GM19240 (cell line): ENCODE results near the gene TMEM244.
"Not testable (repeated sequence)": the region's sequence is repeated elsewhere in the genome, so short reads cannot be mapped to it uniquely, and the experiment has no call there.

ENCODE experiments used
- DNase-seq: peaks from one replicate; pipeline ENCODE4 v3.0.0; 2011; ENCODE audit warnings: low spot score; ENCODE audit not compliant: insufficient read length

TMEM244 gene

DNA sequence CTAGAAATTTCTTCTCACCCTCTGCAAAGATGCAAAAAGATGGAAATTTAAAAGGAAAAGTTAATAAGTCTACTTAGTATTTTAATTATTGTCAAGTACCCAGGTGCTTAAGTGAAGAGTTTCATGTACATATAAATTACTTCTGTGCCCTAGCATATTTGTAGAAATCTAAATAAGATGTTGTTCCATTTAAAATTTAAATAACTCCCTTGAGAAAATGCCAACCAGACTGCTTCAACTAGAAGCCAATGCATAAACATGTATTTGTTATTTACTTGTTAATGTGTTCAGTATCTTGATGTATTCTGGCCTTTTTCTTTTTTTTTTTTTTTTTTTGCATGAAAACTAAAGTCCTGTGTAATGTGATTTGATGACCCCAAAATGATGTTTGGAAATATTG is 6.3 kb upstream of the TMEM244 start:
- no peak for DNase-seq

GRCh38 chr6:129866688-129867087 is 5.6 kb upstream of the TMEM244 start:
- DNase-seq, result no peak

DNA sequence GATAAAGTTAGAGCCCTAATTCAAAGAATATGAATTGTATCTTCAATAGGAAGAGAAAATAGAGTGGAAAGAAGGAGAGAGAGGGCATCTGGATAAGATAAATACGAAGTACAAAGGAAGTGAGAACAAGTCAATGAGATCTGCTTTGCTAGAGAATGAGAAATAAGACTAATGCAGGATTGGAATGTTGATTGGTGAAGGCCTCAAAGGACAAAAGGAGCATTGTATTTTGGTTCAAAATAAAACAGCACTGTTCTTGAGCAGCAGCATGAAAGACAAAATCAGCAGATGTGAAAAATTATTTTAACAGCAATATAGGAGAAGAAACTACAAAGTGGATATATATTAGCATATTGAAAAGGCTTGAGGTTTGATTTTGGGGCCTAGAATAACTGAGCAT is 5.1 kb upstream of the TMEM244 start:
- no peak for DNase-seq

- DNase-seq, result no peak
These were observed 3.9 kb upstream of the TMEM244 start for GRCh38 chr6:129865013-129865412.

GRCh38 chr6:129863664-129864063 is 2.5 kb upstream of the TMEM244 start:
- no peak for DNase-seq

DNA sequence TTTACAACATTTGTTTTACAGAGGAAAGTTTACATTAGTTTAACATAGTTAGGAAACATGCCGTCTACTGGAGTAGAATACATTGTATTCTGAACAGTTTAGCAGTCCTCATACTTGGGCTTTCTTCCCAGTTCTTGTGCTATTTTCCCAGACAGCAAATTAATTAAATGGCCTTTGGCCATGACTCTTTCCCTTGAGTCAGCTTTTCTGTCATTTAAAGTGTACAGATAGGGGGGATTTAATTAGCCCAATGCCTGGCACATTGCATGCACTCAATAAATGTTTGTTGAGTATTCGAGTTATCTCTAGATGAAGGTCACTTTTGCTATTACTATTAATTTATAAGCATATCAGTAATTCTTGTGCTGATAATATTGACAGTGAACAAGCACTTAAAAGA is 1.6 kb downstream of the TMEM244 start:
- no peak for DNase-seq

DNA sequence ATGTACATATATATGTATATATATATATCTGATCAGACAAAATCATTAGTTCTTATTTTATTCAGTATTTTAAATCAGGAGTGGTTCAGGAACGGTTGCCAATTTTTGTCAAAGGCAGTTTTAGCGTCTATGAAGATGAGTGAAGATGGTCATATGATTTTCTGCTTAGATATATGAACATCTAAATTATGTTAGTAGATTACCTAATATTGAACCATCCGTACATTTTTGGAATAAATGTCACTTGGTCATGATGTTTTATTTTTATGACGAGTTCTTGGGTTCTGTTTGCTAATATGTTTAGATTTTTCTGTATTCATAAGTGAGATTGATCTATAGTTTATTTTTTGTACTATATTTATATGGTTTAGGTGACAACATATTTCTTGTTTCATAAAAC is 3.3 kb downstream of the TMEM244 start:
- no peak for DNase-seq

DNA sequence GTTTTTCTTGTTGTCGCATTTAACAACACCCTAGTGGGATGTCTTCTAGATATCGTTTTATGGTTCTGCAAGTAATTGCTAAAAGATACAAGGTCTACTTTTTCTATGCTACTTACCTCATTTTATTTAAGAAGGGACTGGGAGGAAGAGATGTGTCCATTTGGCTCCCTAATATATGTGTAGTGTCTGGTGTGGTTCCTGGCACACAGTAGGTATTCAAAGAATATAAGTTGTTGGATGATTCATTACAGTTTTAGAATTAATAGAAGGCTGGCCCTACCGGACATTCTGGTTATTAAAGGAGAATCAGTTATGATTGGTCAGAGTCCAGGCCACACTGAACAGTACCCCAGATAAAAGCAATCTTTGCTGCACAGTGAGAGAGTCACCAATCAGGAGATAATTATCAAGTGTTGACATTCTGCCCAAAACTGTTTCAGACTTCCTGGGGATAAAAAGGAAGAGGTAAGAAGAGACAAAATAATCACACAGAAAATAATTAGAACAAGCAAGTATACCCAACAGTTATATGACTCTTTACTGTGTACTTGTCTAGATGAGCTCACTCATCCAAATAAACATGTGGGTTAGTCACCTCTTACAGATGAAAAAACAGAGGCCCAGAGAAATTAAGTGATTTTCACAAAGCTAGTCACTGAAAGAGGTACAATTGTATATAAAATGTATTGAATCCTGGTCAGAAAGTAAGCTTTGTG is 7.0 kb downstream of the TMEM244 start:
- no peak for DNase-seq

- DNase-seq, result no peak
These were observed 8.8 kb downstream of the TMEM244 start for GRCh38 chr6:129852257-129852858.

DNA sequence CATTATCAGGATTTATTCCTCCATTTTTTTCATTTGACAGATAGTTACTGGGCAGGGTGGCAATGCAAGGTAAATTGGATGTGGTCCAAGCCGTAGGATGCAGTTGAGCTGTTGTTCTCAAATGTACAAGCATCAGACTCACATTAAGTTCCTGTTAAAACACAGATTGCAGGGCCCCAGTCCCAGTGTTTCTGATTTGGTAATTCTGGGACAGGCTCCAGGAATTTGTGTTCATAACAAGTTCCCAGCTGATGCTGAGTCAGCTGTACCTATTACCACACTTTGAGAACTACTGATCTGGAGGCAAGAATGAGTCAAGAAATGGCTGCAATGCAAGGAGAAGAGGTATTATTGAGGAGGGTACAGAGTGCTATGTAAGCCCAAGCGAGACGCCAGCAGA is 11.7 kb downstream of the TMEM244 start:
- no peak for DNase-seq

DNA sequence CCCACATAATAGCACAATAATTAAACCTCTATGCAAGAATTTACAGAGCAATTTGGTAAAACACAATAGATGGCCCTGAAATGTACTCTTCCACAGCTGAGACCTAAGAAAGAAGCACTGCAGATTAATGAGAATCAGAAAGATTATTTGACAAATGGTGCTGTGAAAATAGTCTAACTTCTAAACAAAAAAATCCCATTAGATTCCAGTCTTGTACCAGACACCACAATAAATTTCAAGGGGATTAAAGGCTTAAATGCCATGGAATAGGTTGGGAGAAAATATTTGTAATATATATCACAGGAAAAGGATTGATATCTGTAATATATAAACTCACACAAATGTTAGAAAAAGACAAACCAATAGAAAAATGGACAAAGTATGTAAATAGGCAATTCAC is 14.4 kb downstream of the TMEM244 start:
- no peak for DNase-seq

GRCh38 chr6:129845696-129846095 is 15.4 kb downstream of the TMEM244 start:
- DNase-seq, result no peak

- no peak for DNase-seq
These were observed 16.8 kb downstream of the TMEM244 start for GRCh38 chr6:129844118-129844891.

GRCh38 chr6:129843573-129843972 is 17.5 kb downstream of the TMEM244 start:
- DNase-seq, result no peak

GRCh38 chr6:129842881-129843409 is 18.2 kb downstream of the TMEM244 start:
- DNase-seq, result no peak

- DNase-seq, result no peak
These were observed 19.0 kb downstream of the TMEM244 start for GRCh38 chr6:129842137-129842536.

DNA sequence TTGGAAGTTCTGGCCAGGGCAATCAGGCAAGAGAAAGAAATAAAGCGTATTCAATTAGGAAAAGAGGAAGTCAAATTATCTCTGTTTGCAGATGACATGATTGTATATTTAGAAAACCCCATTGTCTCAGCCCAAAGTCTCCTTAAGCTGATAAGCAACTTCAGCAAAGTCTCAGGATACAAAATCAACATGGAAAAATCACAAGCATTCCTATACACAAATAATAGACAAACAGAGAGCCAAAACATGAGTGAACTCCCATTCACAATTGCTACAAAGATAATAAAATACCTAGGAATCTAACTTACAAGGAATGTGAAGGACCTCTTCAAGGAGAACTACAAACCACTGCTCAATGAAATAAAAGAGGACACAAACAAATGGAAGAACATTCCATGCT is 21.6 kb downstream of the TMEM244 start:
- not testable (repeated sequence) for DNase-seq

DNA sequence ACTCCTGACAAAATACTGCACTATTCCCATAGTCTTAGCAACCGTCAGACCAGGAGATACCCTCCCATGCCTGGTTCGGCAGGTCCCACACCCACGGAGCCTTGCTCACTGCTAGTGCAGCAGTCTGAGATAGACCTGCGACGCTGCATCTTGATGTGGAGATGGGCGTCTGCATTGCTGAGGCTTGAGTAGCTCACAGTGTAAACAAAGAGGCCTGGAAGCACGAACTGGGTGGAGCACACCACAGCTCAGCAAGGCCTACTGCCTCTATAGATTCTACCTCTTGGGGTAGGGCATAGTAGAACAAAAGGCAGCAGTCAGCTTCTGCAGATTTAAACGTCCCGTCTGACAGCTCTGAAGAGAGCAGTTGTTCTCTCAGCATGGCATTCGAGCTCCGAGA is 25.4 kb downstream of the TMEM244 start:
- DNase-seq, result no peak

DNA sequence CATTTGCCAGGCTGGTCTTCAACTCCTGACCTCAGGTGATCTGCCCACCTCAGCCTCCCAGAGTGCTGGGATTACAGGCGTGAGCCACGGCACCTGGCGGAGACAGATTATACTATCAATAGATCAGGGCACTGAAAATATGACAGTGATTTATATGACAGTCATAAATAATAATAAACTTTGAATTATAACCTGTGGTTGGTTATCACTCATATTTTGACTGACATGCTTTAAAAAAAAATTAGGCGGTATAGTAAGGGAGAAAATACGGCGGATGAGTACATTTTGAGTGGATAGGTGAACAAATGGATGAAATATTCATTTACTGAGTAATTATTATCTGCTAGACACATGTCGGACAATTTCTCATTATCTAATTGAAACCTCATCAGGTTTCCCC is 28.8 kb downstream of the TMEM244 start:
- no peak for DNase-seq

- no peak for DNase-seq
These were observed 32.9 kb downstream of the TMEM244 start for GRCh38 chr6:129828229-129828628.

DNA sequence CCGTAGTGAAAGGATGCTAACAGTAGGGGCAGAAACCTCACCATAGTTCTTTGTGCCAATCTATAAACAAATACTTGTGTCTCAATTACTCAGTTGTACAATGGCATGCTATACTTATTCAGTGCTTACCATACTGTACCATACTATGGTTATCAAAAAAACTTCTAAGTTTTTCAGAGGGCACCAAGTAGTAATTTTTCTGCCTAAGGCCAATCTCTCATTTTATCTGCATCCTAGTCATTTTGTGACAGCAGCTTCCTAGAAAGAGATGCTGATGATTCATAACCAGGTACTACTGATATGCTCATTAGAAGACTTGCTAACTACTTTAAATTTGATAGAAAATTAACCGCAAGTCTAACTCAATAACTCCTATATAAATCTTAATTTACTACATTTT is 42.9 kb downstream of the TMEM244 start:
- no peak for DNase-seq

DNA sequence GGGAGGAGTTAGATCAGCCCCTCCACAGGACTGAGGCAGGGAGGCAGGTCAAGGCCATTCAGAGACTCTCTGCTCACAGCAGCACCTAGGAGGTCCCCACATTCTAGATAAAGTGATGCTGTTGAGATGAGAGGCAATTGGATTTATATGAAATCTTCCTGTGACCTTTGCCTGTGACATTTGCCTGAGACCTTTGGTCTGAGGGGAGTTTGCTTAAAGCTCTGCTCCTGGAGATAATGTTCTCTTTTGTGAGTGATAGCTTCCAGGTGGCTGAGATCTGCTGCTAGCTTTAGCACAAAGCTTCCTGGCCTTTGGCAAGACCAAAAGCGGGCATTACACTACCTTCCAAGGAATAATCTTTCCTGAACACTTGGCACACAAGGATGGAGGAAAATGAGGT is 43.3 kb downstream of the TMEM244 start:
- DNase-seq, result no peak
